ENCODE measurements around the gene RNF180.
"Not testable (repeated sequence)": the region's sequence is repeated elsewhere in the genome, so short reads cannot be mapped to it uniquely, and the experiment has no call there.

RNF180 gene

DNA sequence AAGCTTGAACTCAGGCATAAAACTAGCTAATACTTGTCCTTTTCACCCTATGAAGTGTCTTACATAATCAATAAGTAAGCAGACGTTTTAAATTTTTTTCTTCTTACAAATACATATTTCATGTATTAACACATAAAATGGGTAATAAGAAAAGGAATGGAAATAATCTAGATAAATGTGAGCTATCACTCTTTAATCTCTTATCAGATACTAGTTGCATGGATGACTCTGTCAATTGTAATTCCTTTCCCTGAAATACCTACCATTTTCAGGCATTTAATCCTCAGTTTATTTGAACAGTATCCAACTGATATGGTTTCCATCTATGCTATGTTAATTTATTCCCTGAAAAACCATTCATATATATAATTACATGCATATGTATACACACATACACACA, 174.1 kb downstream of the RNF180 start:
- Histone ChIP-seq H3K27ac (ENCODE audit: low read depth, low read length) (no peak overlapping the region), H3K9ac (ENCODE audit: low read length in 5 of 5) (no peak overlapping the region), H3K4me3 (ENCODE audit: low read depth in 1 of 5, low read length in 5 of 5) (no peak overlapping the region), H3K36me3 (ENCODE audit: control insufficient read depth in 5 of 5, insufficient read depth in 5 of 5, low read length in 5 of 5) (no peaks in the 10 kb centered on the region), H3K4me1 (ENCODE audit: control insufficient read depth in 5 of 5, insufficient read depth in 5 of 5, low read length in 5 of 5) (no peaks in the 10 kb centered on the region), H3K27me3 (ENCODE audit: control insufficient read depth in 5 of 5, insufficient read depth in 4 of 5, low read length in 5 of 5) (no peaks in the 10 kb centered on the region), H3K9me3 (ENCODE audit: control insufficient read depth in 5 of 5, low read length in 5 of 5) (no peaks in the 10 kb centered on the region)

DNA sequence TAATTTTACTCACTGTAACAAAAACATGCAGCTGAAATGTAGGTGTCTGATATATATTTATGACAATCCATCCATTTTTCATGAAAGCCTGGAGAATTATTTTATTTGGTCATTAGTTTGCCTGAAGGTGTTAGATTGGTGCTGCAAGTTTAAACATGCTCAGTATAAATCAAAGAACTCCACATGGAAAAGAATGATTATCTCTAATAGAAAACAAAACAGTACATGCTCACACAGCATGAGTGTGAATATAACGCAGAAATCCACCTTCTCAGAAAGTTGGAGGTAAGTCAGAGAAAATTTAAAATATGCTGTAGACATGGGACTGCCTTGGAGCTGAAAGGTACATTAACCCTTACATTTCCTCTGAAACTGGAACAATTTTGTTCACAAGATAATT, 174.7 kb downstream of the RNF180 start:
- H3K4me3 ChIP-seq (ENCODE audit: low read depth in 1 of 5, low read length in 5 of 5), result no peak overlapping the region
- H3K36me3 ChIP-seq (ENCODE audit: control insufficient read depth in 5 of 5, insufficient read depth in 5 of 5, low read length in 5 of 5), result no peaks in the 10 kb centered on the region
- no peak overlapping the region for H3K27ac ChIP-seq (ENCODE audit: low read depth, low read length)
- H3K9ac ChIP-seq (ENCODE audit: low read length in 5 of 5), result no peak overlapping the region
- no peaks in the 10 kb centered on the region for H3K9me3 ChIP-seq (ENCODE audit: control insufficient read depth in 5 of 5, low read length in 5 of 5)
- no peaks in the 10 kb centered on the region for H3K27me3 ChIP-seq (ENCODE audit: control insufficient read depth in 5 of 5, insufficient read depth in 4 of 5, low read length in 5 of 5)
- no peaks in the 10 kb centered on the region for H3K4me1 ChIP-seq (ENCODE audit: control insufficient read depth in 5 of 5, insufficient read depth in 5 of 5, low read length in 5 of 5)

DNA sequence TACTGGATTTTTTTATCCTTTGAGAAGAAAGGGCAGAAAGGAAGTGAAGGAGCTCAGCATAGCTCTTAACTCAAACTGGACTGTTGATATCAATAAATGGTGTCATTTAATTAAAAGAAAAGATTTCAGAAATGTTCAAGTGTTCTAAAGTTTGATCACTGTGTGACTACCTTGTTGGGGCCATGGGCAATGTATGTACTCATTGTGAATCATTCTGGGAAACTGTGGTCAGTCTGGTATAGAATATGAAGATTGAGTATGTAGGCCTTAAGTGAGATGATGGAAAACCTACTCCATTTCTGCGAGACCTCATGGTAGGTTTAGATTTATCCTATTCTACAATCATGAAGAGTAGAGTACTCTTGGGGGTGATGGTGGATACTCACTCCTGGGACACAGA, 175.7 kb downstream of the RNF180 start:
- no peak overlapping the region for H3K27ac ChIP-seq (ENCODE audit: low read depth, low read length)
- no peaks in the 10 kb centered on the region for H3K4me1 ChIP-seq (ENCODE audit: control insufficient read depth in 5 of 5, insufficient read depth in 5 of 5, low read length in 5 of 5)
- H3K9ac ChIP-seq (ENCODE audit: low read length in 5 of 5), result no peak overlapping the region
- no peaks in the 10 kb centered on the region for H3K9me3 ChIP-seq (ENCODE audit: control insufficient read depth in 5 of 5, low read length in 5 of 5)
- H3K4me3 ChIP-seq (ENCODE audit: low read depth in 1 of 5, low read length in 5 of 5), result no peak overlapping the region
- H3K36me3 ChIP-seq (ENCODE audit: control insufficient read depth in 5 of 5, insufficient read depth in 5 of 5, low read length in 5 of 5), result no peaks in the 10 kb centered on the region
- H3K27me3 ChIP-seq (ENCODE audit: control insufficient read depth in 5 of 5, insufficient read depth in 4 of 5, low read length in 5 of 5), result no peaks in the 10 kb centered on the region

DNA sequence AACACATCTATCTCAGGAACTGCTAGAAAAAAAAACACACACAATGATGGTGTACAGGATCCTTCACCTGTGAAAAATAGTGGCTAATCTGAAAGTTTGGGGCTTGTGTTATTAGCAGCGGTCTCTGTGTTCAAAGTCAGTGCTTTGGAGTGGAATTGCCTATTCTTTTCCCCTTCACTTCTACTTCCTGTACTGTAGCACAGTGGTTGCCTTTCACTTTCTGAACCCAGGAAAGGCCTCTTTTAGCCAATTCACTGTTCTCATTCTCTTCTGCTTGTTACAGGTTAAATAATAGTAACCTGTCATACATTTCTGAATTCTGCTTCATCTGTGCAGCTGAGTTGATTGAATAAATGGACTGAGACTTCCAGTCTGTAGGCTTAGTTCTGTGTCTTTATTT, 178.9 kb downstream of the RNF180 start:
- Histone ChIP-seq H3K4me3 (ENCODE audit: low read depth in 1 of 5, low read length in 5 of 5) (no peak overlapping the region), H3K4me1 (ENCODE audit: control insufficient read depth in 5 of 5, insufficient read depth in 5 of 5, low read length in 5 of 5) (no peaks in the 10 kb centered on the region), H3K9me3 (ENCODE audit: control insufficient read depth in 5 of 5, low read length in 5 of 5) (no peaks in the 10 kb centered on the region), H3K27me3 (ENCODE audit: control insufficient read depth in 5 of 5, insufficient read depth in 4 of 5, low read length in 5 of 5) (no peaks in the 10 kb centered on the region), H3K9ac (ENCODE audit: low read length in 5 of 5) (no peak overlapping the region), H3K36me3 (ENCODE audit: control insufficient read depth in 5 of 5, insufficient read depth in 5 of 5, low read length in 5 of 5) (no peaks in the 10 kb centered on the region), H3K27ac (ENCODE audit: low read depth, low read length) (no peak overlapping the region)

DNA sequence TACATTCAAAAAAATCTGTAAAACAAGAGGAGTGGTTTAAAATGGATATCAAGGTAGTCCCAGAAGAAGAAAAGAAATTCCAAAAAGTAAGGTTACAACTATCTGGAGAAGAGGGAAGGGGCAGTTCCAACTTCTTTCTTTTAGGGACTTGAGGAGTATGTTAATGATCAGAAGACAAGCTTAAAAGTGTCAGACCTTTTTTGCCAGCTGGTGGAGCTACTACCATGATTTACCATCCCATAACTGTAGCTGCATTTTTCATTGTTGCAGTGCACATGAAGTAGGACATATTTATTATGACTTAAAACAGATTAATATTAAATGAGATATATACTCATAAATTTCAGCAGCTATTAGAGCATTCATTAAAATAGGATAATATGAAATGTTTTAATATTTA, 181.7 kb downstream of the RNF180 start:
- Histone ChIP-seq H3K9ac (ENCODE audit: low read length in 5 of 5) (no peak overlapping the region), H3K9me3 (ENCODE audit: control insufficient read depth in 5 of 5, low read length in 5 of 5) (no peaks in the 10 kb centered on the region), H3K27ac (ENCODE audit: low read depth, low read length) (no peak overlapping the region), H3K4me1 (ENCODE audit: control insufficient read depth in 5 of 5, insufficient read depth in 5 of 5, low read length in 5 of 5) (no peaks in the 10 kb centered on the region), H3K36me3 (ENCODE audit: control insufficient read depth in 5 of 5, insufficient read depth in 5 of 5, low read length in 5 of 5) (no peaks in the 10 kb centered on the region), H3K27me3 (ENCODE audit: control insufficient read depth in 5 of 5, insufficient read depth in 4 of 5, low read length in 5 of 5) (no peaks in the 10 kb centered on the region), H3K4me3 (ENCODE audit: low read depth in 1 of 5, low read length in 5 of 5) (no peak overlapping the region)

DNA sequence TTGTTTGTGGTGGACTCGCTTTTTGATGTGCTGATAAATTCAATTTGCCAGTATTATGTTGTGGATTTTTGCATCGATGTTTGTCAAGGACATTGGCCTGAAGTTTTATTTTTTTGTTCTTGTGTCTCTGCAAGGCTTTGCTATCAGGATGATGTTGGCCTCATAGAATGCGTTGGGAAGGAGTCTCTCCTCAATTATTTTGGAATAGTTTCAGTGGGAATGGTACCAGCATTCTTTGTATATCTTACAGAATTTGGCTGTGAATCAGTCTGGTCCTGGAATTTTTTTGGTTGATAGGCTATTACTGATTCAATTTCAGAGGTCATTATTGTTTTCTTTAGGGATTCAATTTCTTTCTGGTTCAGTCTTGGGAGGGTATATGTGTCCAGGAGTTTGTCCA, 198.8 kb downstream of the RNF180 start:
- H3K4me1 ChIP-seq (ENCODE audit: control insufficient read depth in 5 of 5, insufficient read depth in 5 of 5, low read length in 5 of 5), result no peaks in the 10 kb centered on the region
- H3K4me3 ChIP-seq (ENCODE audit: low read depth in 1 of 5, low read length in 5 of 5), result no peak overlapping the region
- H3K36me3 ChIP-seq (ENCODE audit: control insufficient read depth in 5 of 5, insufficient read depth in 5 of 5, low read length in 5 of 5), result peaks cover 0 to 7% (median 0%) of the 10 kb centered on the region in 5 donors
- no peaks in the 10 kb centered on the region for H3K27me3 ChIP-seq (ENCODE audit: control insufficient read depth in 5 of 5, insufficient read depth in 4 of 5, low read length in 5 of 5)
- H3K9ac ChIP-seq (ENCODE audit: low read length in 5 of 5), result no peak overlapping the region
- peaks cover 0 to 18% (median 0%) of the 10 kb centered on the region in 5 donors for H3K9me3 ChIP-seq (ENCODE audit: control insufficient read depth in 5 of 5, low read length in 5 of 5)
- no peak overlapping the region for H3K27ac ChIP-seq (ENCODE audit: low read depth, low read length)

DNA sequence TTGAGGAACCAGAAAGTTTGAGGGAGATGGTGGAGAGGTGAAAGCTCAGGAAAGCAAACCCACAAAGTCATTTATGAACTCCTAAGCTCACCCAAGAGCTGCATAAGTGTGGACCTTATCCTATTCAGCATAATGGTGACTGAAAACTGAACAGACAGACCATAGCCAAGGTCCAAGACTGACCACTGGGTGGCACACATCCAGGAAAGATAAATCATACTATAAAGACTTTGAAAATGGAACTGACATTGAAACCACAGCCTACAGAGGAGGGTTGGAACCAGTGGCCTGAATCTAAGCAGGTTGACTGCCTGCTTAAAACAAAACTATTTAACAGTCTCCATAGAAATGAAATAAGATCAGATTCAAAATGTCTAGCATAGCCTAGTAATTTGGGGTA, 219.1 kb downstream of the RNF180 start:
- H3K4me3 ChIP-seq (ENCODE audit: low read depth in 1 of 5, low read length in 5 of 5), result no peak overlapping the region
- no peaks in the 10 kb centered on the region for H3K4me1 ChIP-seq (ENCODE audit: control insufficient read depth in 5 of 5, insufficient read depth in 5 of 5, low read length in 5 of 5)
- no peak overlapping the region for H3K9ac ChIP-seq (ENCODE audit: low read length in 5 of 5)
- peaks cover 0 to 5% (median 2%) of the 10 kb centered on the region in 5 donors for H3K9me3 ChIP-seq (ENCODE audit: control insufficient read depth in 5 of 5, low read length in 5 of 5)
- no peak overlapping the region for H3K27ac ChIP-seq (ENCODE audit: low read depth, low read length)
- H3K27me3 ChIP-seq (ENCODE audit: control insufficient read depth in 5 of 5, insufficient read depth in 4 of 5, low read length in 5 of 5), result no peaks in the 10 kb centered on the region
- H3K36me3 ChIP-seq (ENCODE audit: control insufficient read depth in 5 of 5, insufficient read depth in 5 of 5, low read length in 5 of 5), result no peaks in the 10 kb centered on the region

DNA sequence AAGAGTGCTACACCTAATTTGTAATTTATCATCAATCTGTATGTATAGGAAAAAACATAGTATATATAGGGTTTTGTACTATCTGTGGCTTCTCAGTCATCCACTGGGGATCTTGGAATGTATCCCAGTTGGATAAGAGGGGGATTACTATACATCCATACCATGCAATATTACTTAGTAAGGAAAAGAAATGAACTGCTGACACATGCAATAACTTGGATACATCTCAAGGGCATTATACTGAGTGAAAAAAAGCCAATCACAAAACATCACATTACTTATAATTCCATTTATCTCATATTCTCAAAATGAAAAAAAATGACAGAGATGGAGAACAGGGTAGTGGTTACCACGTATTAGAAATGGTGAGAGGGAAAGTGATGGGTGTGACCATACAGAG, 231.9 kb downstream of the RNF180 start:
- Histone ChIP-seq H3K9ac (ENCODE audit: low read length in 5 of 5) (no peak overlapping the region), H3K36me3 (ENCODE audit: control insufficient read depth in 5 of 5, insufficient read depth in 5 of 5, low read length in 5 of 5) (no peaks in the 10 kb centered on the region), H3K27ac (ENCODE audit: low read depth, low read length) (no peak overlapping the region), H3K27me3 (ENCODE audit: control insufficient read depth in 5 of 5, insufficient read depth in 4 of 5, low read length in 5 of 5) (no peaks in the 10 kb centered on the region), H3K4me1 (ENCODE audit: control insufficient read depth in 5 of 5, insufficient read depth in 5 of 5, low read length in 5 of 5) (no peaks in the 10 kb centered on the region), H3K4me3 (ENCODE audit: low read depth in 1 of 5, low read length in 5 of 5) (no peak overlapping the region), H3K9me3 (ENCODE audit: control insufficient read depth in 5 of 5, low read length in 5 of 5) (peaks cover 0 to 8% (median 5%) of the 10 kb centered on the region in 5 donors)

DNA sequence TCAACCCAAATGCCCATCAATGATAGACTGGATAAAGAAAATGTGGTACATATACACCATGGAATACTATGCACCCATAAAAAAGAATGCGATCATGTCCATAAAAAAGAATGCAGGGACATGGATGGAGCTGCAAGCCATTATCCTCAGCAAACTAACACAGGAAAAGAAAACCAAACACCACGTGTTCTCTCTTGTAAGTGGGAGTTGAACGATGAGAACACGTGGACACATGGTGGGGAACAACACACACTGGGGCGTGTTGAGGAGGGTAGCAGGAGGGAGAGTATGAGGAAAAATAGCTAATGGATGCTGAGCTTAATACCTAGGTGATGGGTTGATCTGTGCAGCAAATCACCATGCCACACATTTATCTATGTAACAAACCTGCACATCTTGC, 233.1 kb downstream of the RNF180 start:
- H3K4me3 ChIP-seq (ENCODE audit: low read depth in 1 of 5, low read length in 5 of 5); H3K36me3 ChIP-seq (ENCODE audit: control insufficient read depth in 5 of 5, insufficient read depth in 5 of 5, low read length in 5 of 5); H3K9me3 ChIP-seq (ENCODE audit: control insufficient read depth in 5 of 5, low read length in 5 of 5); H3K27ac ChIP-seq (ENCODE audit: low read depth, low read length); H3K4me1 ChIP-seq (ENCODE audit: control insufficient read depth in 5 of 5, insufficient read depth in 5 of 5, low read length in 5 of 5); H3K27me3 ChIP-seq (ENCODE audit: control insufficient read depth in 5 of 5, insufficient read depth in 4 of 5, low read length in 5 of 5); H3K9ac ChIP-seq (ENCODE audit: low read length in 5 of 5): not testable (repeated sequence)

DNA sequence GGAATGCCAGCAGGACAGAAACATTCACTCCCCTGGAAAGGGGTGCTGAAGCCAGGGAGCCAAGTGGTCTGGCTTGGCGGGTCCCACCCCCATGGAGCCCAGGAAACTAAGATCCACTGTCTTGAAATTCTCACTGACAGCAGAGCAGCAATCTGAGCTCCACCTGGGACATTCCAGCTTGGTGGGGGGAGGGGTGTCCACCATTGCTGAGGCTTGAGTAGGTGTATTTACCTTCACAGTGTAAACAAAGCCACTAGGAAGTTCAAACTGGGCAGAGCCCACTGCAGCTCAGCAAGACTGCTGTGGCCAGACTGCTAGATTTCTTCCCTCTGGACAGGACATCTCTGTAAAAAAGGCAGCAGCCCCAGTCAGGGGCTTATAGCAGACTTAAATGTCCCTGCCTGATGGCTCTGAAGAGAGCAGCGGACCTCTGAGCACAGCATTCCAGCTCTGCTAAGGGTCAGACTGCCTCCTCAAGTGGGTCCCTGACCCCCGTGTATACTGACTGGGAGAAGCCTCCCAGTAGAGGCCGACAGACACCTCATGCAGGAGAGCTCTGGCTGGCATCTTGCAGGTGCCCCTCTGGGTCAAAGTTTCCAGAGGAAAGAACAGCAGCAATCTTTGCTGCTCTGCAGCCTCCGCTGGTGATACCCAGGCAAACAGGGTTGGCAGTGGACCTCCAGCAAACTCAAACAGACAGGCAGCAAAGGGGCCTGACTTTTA, 241.6 kb downstream of the RNF180 start:
- H3K27me3 ChIP-seq (ENCODE audit: control insufficient read depth in 5 of 5, insufficient read depth in 4 of 5, low read length in 5 of 5); H3K9me3 ChIP-seq (ENCODE audit: control insufficient read depth in 5 of 5, low read length in 5 of 5); H3K4me1 ChIP-seq (ENCODE audit: control insufficient read depth in 5 of 5, insufficient read depth in 5 of 5, low read length in 5 of 5); H3K27ac ChIP-seq (ENCODE audit: low read depth, low read length); H3K36me3 ChIP-seq (ENCODE audit: control insufficient read depth in 5 of 5, insufficient read depth in 5 of 5, low read length in 5 of 5); H3K9ac ChIP-seq (ENCODE audit: low read length in 5 of 5); H3K4me3 ChIP-seq (ENCODE audit: low read depth in 1 of 5, low read length in 5 of 5): not testable (repeated sequence)

DNA sequence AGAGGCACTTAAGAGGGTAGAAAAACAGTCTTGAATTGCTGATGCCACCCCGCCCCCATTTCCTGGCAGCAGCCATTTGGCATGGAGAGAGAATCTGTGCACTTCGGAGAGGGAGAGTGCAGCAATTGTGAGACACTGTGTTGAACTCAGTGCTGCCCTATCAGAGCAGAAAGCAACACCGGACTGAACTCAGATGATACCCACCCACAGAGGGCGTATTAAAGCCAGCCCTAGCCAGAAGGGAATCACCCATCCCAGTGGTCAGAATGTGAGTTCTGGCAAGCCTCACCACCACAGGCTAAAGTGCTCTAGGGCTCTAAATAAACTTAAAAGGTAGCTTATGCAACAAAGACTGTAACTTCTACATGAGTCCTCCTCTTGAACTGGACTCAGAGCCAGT, 251.7 kb downstream of the RNF180 start:
- no peak overlapping the region for H3K4me3 ChIP-seq (ENCODE audit: low read depth in 1 of 5, low read length in 5 of 5)
- no peaks in the 10 kb centered on the region for H3K36me3 ChIP-seq (ENCODE audit: control insufficient read depth in 5 of 5, insufficient read depth in 5 of 5, low read length in 5 of 5)
- H3K9me3 ChIP-seq (ENCODE audit: control insufficient read depth in 5 of 5, low read length in 5 of 5), result no peaks in the 10 kb centered on the region
- no peak overlapping the region for H3K9ac ChIP-seq (ENCODE audit: low read length in 5 of 5)
- H3K27me3 ChIP-seq (ENCODE audit: control insufficient read depth in 5 of 5, insufficient read depth in 4 of 5, low read length in 5 of 5), result no peaks in the 10 kb centered on the region
- H3K4me1 ChIP-seq (ENCODE audit: control insufficient read depth in 5 of 5, insufficient read depth in 5 of 5, low read length in 5 of 5), result no peaks in the 10 kb centered on the region
- no peak overlapping the region for H3K27ac ChIP-seq (ENCODE audit: low read depth, low read length)

All from subcutaneous abdominal adipose tissue (tissue), 5 donors.